Testis (tissue), 2 donors: Measurements from ENCODE around the gene A2M.

ENCODE experiments used
- CTCF ChIP-seq, 3 experiments: fragments of 450-650 bp in 2 of 3; fragments of 200-600 bp in 1 of 3; sonication (generic) in 1 of 3; IDR thresholded peaks; one replicate each; pipeline ENCODE4 v1.5.1; 2016 to 2019; ENCODE audit warnings: antibody characterized with exemption in 3 of 3, mild to moderate bottlenecking in 2 of 3, moderate library complexity in 1 of 3
- POLR2A ChIP-seq: fragments of 450-650 bp; IDR thresholded peaks from one replicate; pipeline ENCODE4 v1.6.1; 2017; ENCODE audit warnings: antibody characterized with exemption, mild to moderate bottlenecking, moderate library complexity

- TF ChIP-seq POLR2A (no peak), CTCF (IDR thresholded peaks at IDR 0.05) (no peak)
These were observed 10.8 kb downstream of the A2M start for GRCh38 chr12:9104767-9105423.
